Cerebellar nuclear complex (tissue), 1 donor: ENCODE results near the gene GNAQ.

ENCODE experiments used
- DNase-seq, 2 experiments: peaks; one replicate each; lab custom pipeline; 2025; lab: John Stamatoyannopoulos, UW

Gene GNAQ

GRCh38 chr9:77944556-77945243 is 86.9 kb downstream of the GNAQ start:
- no peak for DNase-seq

GRCh38 chr9:77943057-77943456 is 88.6 kb downstream of the GNAQ start:
- DNase-seq = no peak

GRCh38 chr9:77939149-77939668 is 92.4 kb downstream of the GNAQ start:
- DNase-seq = no peak

GRCh38 chr9:77938163-77938562 is 93.4 kb downstream of the GNAQ start:
- no peak for DNase-seq

DNA sequence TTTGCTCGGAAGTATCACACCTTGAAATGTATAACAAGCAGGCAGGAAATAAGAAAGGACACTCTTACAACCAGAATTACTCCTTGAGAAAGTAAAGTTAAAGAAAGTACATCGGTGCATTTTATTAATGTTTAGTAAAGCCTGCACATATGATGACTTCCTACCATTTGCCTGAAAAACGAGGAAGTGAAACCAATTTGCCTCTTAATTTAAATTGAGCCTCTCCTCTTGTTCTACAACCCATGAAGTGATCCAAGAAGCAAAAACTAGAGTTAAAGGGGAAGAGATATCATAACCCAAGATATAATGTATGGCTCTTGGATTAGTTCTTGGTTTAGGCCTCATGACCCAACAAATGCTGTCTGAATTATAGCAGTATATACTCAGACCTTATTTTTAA is 95.6 kb downstream of the GNAQ start:
- no peak for DNase-seq

DNA sequence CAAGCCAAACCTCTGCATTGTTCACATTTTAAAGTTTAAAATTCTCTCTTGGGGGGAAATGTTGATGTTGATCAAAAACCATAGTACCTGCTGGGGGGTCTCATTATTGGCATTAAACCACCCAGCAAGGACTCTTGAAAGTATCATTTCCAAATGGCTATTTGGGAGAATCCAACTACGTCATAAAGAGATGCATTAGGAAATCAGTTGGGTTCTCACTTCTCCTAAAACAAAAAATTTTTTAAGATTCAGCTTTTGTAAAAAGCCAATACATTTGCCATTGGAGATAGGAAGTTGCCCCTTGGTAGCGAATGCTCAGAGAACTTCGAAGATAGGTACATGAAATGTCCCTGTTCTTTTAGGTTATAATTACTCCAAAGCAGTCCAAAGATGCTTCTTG is 96.4 kb downstream of the GNAQ start:
- no peak for DNase-seq

- no peak for DNase-seq
Measured at GRCh38 chr9:77933976-77934375, 97.6 kb downstream of the GNAQ start.

DNA sequence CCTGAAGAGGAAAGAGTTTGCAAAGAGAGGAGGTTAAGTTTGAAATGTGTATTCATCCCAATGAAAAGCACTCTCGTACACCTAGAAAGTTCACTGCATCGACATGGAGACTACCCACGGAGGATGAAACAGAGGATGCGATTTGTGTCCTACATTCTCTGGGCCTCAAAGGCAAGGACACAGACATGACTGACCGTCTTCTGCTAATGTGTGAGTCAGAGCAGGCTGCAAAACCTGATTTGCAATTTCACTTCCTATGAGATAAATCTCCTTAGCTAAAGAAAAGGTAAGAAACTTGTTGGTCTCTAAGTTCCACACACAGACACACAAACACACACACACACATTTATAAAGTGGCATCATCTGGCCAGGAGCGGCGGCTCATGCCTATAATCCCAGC is 98.6 kb downstream of the GNAQ start:
- no peak for DNase-seq

- no peak for DNase-seq
Measured at GRCh38 chr9:77929942-77930341, 101.7 kb downstream of the GNAQ start.

GRCh38 chr9:77927265-77927664 is 104.3 kb downstream of the GNAQ start:
- no peak for DNase-seq

GRCh38 chr9:77926371-77926878 is 105.2 kb downstream of the GNAQ start:
- DNase-seq = no peak

GRCh38 chr9:77922591-77922990 is 109.0 kb downstream of the GNAQ start:
- no peak for DNase-seq

GRCh38 chr9:77917800-77918199 is 113.8 kb downstream of the GNAQ start:
- DNase-seq = no peak

DNA sequence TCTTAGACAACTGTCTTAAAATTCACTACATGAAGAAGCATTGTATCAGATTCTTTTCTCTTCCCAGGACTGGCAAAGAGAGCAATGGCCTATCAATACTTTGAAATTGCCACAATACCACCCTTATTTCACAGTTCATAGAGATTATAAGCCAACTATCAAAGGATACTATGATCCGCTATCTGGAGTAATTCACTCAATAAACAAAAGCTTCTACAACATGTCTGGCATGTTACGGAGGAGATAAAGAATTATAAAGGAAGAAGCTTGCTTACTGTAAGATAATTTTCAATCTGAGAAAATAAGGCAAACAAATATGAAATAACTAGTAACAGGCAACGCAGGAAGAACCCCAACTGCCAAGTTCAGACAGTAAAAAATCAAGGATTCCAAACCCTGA is 114.8 kb downstream of the GNAQ start:
- no peak for DNase-seq

GRCh38 chr9:77916410-77916819 is 115.2 kb downstream of the GNAQ start:
- DNase-seq = no peak

DNA sequence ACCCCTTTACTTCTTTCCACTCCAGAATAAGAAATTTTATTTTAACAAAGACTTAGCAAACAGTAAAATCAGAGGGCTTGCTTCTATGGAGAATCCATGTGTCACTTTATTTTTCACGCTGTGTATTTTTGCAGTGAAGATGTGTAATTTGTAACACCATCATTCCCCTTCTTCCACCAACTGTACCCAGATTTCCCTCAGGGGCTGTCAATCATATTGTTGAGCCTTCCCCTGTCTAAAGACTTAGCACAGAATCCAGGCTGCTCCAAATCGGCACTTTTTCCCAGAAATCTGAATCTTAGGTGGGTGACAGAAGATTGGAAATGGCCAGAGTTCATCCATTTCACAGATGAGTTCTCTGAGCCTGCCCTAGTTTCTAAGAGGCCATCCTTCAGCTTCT is 115.9 kb downstream of the GNAQ start:
- DNase-seq = no peak

- no peak for DNase-seq
Measured at GRCh38 chr9:77912895-77913693, 118.5 kb downstream of the GNAQ start.

DNA sequence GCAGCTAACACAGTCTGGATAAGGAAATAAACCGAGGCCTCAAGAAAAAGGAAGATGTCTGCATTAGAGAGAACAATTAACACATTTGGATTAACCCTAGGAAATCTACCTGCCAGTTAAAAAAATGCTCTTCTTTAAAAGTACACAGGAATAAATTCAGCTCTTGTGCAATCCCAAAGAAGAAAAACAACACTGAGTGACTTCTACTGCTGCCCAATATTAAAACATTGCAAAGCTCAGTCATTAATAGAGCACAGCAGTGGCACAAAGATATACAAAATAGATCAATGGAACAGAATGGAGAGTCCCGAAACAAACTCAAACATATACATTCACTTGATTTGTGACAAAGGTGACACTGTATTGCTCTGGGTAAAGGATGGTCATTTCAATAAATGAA is 119.7 kb downstream of the GNAQ start:
- DNase-seq = no peak

DNA sequence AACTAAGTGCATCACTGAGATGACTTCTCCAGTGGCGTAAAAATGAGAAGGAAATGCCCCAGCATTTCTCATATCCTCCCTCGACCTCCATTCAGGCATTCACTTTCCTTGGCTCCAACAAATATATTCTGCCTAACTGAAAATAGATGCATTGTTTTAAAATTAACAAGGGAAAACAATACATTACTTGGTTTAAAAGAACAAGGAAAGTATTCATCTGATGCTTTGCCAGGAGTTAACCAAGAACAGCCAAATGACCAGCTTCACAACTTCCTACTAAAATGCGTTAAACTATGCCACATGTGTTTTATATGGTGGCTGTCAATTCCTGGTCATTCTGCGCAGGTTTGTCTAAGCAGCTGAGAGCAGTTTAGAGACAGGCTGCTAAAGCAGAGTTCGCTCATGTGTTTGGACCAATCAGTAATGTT is 121.4 kb downstream of the GNAQ start:
- DNase-seq = no peak

DNA sequence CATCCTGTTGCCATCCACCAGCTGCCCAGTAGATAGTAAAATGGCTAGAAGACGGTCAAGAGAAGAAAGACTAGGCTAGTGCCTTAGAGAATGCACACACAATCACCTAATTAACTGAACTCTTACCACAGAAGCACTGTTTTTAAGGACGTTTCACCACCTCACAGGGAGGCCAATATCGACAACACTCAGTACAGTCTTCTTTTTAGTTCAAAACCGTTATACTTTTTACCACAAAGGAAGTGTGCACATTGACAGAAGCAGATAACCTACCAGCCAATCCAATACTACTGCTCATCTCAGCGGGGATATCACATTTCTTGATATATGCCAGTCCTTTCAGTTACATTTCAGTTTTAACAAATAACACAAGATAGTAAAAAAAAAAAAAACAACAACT is 122.3 kb downstream of the GNAQ start:
- DNase-seq = no peak

DNA sequence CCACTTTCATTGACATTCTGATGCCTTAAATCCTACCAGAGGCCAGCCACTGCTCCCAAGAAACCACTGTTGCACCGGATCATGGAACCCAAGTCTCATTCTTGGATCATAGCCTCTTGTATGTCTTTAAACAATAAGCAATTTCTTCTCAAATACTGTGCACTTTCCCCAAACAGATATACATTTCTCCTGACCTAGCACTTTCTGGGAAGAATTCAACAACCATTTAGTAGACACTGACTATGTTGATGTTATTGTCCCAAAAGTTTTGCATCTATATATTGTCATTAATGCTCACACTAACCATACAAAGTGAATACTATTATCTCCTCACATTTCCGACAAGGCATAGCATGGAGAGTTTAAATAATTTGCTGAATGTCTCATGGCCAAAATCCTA is 123.3 kb downstream of the GNAQ start:
- DNase-seq = no peak

- DNase-seq = no peak
Measured at GRCh38 chr9:77907585-77907984, 124.0 kb downstream of the GNAQ start.

DNA sequence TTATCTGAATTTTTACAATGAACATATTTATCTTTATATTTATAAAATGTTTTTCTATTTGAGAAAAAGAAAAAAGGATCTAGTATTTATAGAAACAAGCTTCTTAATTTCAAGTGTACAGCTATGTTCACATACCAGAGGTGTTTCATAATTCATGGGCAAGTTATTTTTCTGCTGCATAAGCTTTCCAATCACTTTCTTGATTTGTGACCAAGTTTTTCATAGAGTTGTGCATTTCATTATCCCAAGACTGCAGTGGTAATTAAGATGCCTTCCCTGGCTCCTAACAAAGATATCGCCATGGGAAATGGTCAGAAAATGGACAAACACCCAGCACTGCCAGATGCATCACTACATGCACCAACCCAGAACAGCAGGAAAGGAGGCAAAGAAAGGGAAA is 124.6 kb downstream of the GNAQ start:
- no peak for DNase-seq
